GM18867 (cell line): ENCODE measurements around the gene FSTL4.

Experiments used
- ATAC-seq: cut with Tn5 transposase; IDR thresholded peaks from one replicate; pipeline ENCODE4 v1.9.1; 2021; ENCODE audit warnings: mild to moderate bottlenecking, moderate library complexity; ENCODE audit not compliant: unreplicated experiment

FSTL4 gene

DNA sequence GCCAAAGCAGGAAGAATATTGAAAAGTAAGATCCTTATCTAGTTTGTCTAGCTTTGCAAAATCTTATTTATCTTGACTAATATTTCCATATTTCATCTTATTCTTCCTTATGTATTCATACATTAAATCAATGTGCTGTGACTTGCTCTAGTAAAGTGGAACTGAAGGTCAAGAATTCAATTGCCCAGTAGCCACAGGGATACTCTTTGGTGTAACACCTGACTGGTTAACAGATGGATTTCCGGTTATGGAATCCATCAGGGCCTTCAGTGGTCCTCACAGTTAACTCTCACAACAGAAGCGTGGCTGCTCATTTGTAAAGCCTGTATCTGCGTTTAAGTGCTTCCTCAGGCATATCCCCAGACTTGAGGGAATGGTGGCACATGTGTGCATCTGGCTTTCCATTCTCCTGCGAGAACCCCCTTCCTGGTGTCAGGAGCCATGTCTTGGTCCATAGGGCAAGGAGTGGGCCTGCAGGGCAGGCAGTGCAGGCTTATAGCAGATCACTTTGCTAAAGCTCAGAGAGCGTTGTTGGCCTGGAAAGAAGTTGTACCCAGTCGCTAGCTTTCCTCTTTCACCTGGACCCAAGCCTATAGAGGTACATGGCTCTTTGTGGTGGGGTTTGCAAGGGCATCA lies 461.3 kb downstream of the FSTL4 start:
- no peak for ATAC-seq

DNA sequence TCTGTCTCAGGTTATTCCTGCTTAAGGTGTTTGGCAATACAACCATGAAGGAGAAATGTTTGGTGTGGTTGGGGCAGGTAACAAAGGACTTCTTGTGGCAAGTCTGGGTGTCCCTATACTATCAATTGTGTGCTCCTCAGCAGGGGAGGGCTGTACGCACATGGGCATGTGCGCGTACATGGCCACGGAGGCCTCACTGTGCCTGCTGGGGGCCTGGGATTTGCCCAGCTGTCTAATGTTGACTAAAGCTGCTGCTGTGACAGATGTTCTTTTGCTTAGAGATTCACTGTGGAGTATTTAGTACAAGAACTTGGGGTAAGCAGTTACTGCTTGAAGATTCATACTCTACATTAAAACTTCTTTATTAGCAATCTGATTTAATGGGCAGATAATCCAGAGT lies 463.0 kb downstream of the FSTL4 start:
- no peak for ATAC-seq

DNA sequence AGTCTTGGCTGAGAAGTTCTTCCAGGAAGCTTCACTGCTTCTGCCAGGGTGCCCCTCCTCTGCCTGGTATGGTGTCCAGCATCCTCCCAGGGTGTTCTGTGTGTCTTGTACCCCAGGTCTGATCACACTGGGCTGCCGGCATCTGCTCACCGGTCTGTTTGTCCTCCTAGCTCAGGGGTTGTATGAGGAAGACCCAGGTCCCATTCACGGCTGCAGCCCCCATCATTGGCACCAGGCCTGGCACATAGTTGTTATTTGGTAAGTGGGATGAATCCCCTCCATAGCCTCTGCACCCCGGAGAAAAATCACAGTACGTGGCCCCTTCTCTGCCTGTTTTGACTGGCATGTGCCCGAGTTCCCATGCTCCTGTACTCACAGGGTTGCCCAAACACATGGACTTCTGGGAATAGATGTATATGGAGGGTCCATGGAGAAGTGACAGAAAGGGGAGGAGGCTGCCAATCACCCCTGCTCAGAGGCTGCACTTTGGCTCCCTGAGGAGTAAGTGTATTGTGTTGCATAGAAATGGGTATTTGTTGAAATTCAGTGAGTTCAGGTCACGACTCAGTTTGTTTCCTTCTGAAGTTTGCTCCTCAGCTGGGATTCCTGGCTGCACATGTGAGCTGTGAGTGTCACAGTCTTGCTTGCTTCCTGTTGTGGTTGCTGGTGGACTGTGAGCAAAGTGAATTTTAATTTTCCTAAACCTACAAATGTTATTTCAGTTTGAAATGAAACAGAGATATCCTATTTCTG lies 464.4 kb downstream of the FSTL4 start:
- ATAC-seq, result no peak

DNA sequence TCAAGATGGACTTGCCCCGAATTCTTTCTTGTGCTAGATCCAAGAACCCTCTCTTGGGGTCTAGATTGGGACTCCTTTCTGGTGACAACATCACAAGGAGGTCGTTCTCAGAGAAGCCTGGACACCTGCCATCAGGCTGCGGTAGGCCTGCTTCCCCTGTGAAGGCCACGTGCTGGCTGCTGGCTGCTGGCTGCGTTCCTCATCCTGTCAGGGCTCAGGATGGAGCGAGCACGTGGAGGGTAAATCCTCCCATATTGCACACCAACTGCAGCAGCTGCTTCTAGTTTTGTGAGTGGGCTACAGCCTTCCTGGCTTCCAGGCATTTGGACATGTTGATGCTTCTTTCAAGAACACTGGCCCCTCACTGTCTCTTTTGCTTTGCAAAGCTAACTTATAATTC lies 464.9 kb downstream of the FSTL4 start:
- ATAC-seq, result no peak
